HG03280 (cell line): Measurements from ENCODE around the gene RBMS3.
"Not testable (repeated sequence)": the region's sequence is repeated elsewhere in the genome, so short reads cannot be mapped to it uniquely, and the experiment has no call there.

ENCODE experiments used
- ATAC-seq: cut with Tn5 transposase; IDR thresholded peaks from one replicate; pipeline ENCODE4 v1.9.1; 2021; ENCODE audit warnings: mild to moderate bottlenecking, moderate library complexity; ENCODE audit not compliant: unreplicated experiment

The RBMS3 gene

GRCh38 chr3:29759411-29760225 is 478.7 kb downstream of the RBMS3 start:
- no peak for ATAC-seq

GRCh38 chr3:29760226-29760685 is 479.4 kb downstream of the RBMS3 start:
- ATAC-seq = no peak

DNA sequence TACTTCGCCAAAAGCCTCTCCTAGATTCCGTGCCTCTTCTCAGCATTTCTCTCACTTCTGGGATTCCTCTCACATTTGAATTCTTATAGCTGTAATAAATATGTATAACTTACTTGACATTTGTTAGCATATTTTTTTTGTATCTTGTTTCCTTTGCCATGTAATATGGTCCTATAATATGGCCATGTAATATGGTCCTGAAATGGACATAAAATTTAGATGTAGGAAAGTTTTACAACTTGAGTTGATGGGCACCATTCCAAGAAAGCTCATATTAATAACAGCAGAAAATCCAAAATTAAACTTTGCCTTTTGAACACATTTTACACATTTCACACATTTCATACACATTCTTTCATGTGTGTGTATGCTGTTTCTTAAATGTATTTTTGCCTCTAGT is 480.6 kb downstream of the RBMS3 start:
- no peak for ATAC-seq

DNA sequence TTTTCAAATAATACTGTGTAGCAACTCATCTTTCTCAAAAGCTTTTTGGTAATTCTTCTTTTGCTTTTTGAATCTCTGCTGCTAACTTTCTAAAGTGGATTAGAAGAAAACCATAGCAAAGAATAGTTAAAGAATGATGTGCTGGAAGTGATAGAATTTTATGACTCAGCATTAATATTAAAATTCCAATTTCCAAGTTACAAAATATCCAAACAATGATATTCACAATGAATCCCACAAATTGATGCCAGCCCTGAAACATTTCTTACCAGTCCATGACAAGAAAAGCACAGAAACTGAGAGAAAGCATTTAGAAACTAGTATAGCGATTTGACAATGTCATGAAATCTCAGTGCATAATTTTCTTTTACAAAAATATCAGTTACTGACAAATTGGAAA is 482.2 kb downstream of the RBMS3 start:
- no peak for ATAC-seq

GRCh38 chr3:29764041-29764440 is 483.2 kb downstream of the RBMS3 start:
- ATAC-seq = no peak

GRCh38 chr3:29764603-29765254 is 483.9 kb downstream of the RBMS3 start:
- ATAC-seq = no peak

GRCh38 chr3:29771602-29772001 is 490.7 kb downstream of the RBMS3 start:
- no peak for ATAC-seq

DNA sequence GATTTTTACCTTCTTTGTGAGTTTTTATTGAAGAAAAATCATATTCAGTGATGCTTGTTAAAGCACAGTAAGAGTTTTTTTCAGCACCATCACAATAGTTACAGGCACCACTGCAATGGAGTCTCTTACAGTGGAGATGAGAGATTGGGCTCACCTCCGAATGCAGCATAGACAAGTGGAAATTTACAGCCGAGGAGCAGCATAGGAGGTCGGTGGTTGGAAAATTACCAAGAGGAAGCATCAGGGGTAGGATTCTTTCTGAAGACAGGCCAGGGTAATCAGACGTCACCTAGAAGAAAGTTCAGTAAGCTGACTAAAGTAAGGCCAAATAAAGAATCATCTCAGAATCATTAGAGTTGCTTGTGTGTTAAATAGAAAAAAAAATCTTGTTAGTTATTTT is 491.6 kb downstream of the RBMS3 start:
- no peak for ATAC-seq

- ATAC-seq = no peak
Measured at GRCh38 chr3:29773481-29773880, 492.6 kb downstream of the RBMS3 start.

DNA sequence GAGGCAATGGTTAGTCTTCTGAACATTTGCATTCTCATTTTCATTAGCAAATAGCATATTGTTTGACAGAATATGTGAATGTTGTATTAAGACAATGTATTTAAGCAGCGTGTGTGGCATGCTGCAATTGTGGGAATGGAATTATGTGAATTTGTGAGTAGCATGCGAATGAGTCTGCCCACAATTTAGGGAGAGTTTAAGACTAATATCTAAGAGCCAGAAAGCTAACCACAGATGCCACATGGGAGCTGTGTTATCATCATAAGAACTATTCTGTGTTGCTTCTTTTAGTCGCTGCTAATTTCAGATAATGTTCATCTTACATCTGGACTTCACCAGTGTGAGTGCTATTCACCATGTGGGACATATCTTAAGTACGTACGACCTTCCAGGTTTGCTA is 494.5 kb downstream of the RBMS3 start:
- ATAC-seq = no peak

GRCh38 chr3:29777869-29778268 is 497.0 kb downstream of the RBMS3 start:
- no peak for ATAC-seq

DNA sequence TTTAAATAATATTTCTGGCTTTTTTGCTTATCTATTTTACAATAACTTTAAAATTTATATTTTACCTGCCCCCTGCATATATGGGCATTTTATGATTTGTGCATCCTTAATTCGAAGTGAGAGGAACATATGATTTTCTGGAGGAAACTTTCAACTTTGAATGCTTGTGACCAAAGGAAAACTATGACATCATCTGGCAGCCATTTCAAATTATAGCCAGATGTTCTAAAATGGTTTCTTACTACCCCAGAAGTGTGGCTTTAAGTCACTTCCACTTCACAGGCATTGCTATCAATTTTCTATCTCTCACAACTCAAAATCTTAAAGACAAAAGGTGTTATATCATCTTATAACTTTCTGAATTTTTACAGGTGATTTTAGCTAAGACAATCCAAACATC is 508.8 kb downstream of the RBMS3 start:
- ATAC-seq = no peak

DNA sequence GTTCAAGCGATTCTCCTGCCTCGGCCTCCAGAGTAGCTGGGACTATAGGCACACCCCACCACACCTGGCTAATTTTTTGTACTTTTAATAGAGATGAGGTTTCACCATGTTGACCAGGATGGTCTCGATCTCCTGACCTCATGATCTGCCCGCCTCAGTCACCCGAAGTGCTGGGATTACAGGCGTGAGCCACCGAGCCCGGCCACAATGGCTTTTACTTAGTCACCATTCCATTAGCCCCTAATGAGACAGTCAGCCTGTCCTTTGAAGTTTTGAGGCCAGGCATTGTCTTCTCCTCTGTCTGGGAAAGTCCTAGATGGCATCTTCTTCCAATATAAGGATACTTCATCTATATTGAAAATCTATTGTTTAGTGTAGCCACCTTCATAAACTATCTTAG is 515.9 kb downstream of the RBMS3 start:
- ATAC-seq = no peak

- ATAC-seq = no peak
Measured at GRCh38 chr3:29802057-29802456, 521.2 kb downstream of the RBMS3 start.

- ATAC-seq = no peak
Measured at GRCh38 chr3:29804044-29804443, 523.2 kb downstream of the RBMS3 start.

GRCh38 chr3:29805757-29806156 is 524.9 kb downstream of the RBMS3 start:
- ATAC-seq = no peak

DNA sequence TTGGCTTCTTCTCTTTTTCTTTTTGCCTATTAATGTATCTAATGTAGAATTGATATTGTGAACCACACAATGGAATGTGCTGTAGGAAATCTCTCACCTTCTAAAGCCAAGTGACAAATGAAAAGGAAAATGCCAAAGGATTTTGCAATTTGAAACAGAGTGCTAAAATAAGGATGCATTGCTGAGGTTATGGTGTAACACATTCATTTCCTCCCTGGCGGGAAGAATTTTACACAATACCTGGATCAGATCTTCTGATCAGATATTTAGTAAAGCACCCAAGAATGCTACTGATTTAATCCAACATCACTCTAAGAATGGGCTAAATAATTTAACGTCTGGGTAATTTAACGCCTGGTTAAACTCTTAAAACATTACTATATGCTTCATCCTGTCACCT is 527.5 kb downstream of the RBMS3 start:
- ATAC-seq = not testable (repeated sequence)

DNA sequence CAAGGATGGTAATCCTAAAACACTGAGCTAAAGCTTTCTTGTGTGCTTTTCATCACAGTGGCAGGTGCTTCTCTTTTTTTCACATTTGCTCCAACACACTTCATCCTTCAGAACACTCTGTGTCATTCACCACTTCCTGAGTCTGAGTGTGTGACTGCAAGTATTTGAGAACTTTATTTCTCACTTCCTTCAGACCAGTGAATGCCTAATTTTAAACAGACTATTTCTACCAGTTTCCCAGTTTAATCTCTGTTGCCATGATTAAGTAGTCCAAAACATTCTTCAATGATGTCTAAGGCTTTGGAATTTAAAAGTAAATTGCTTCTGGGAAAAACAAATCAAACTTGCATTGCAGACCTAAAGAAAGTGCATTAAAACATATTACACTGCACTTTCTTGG is 541.2 kb downstream of the RBMS3 start:
- no peak for ATAC-seq

DNA sequence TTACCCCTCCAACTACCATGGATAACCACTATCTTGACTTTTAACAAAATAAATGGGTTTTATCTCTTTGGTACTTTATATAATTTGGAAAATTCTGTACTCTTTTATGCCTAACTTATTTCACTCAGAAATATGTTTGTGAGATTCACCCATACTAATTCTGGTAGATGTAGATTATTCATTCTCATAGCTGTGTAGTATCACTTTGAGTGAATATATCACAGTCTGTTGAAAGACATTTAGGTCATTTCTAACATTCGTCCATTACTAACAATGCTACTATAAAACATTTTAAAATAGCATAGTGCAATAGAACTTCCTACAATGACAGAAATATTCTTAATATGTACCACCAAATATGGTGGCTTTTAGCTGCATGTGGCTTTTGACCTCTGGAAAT is 542.4 kb downstream of the RBMS3 start:
- no peak for ATAC-seq

GRCh38 chr3:29826712-29827111 is 545.8 kb downstream of the RBMS3 start:
- ATAC-seq = no peak

GRCh38 chr3:29827756-29828155 is 546.9 kb downstream of the RBMS3 start:
- no peak for ATAC-seq

DNA sequence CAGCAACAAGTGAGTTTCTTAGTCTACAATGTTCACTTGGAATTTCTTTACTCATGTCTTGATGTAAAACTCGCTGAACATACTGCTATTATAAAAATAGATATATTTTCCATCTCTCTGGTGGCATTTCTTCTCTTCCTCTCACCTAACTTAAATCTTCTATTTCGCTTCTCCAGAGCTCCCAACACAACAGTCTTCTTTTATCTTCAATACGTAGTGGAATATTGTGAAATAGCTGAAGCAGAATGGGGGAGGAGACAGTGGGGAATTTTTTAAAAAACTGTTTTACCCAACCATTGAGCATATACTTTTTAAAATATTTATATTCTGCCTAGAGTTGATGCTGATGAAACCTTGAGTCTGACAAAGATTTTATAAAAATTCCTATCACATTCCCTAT is 548.5 kb downstream of the RBMS3 start:
- no peak for ATAC-seq
